HG03571 (cell line): Measurements from ENCODE around the gene DAGLA.
"Not testable (repeated sequence)": the region's sequence is repeated elsewhere in the genome, so short reads cannot be mapped to it uniquely, and the experiment has no call there.

ENCODE experiments used
- ATAC-seq: cut with Tn5 transposase; IDR thresholded peaks from one replicate; pipeline ENCODE4 v1.9.1; 2021; ENCODE audit not compliant: unreplicated experiment

The DAGLA gene

GRCh38 chr11:61659413-61660196 is 20.6 kb upstream of the DAGLA start:
- ATAC-seq: no peak

- not testable (repeated sequence) for ATAC-seq
Observed at GRCh38 chr11:61660997-61661396, 19.2 kb upstream of the DAGLA start.

- no peak for ATAC-seq
Observed at GRCh38 chr11:61666684-61667297, 13.4 kb upstream of the DAGLA start.

GRCh38 chr11:61667684-61668305 is 12.4 kb upstream of the DAGLA start:
- ATAC-seq: no peak

- no peak for ATAC-seq
Observed at GRCh38 chr11:61669417-61669816, 10.8 kb upstream of the DAGLA start.

GRCh38 chr11:61670626-61671025 is 9.6 kb upstream of the DAGLA start:
- no peak for ATAC-seq

GRCh38 chr11:61671527-61671926 is 8.7 kb upstream of the DAGLA start:
- ATAC-seq: no peak

- ATAC-seq: not testable (repeated sequence)
Observed at GRCh38 chr11:61673946-61674467, 6.2 kb upstream of the DAGLA start.

GRCh38 chr11:61675826-61676225 is 4.4 kb upstream of the DAGLA start:
- ATAC-seq: no peak

- no peak for ATAC-seq
Observed at GRCh38 chr11:61679296-61679695, 895 bp upstream of the DAGLA start.

- ATAC-seq: no peak
Observed at GRCh38 chr11:61680622-61681221, 531 bp downstream of the DAGLA start.

GRCh38 chr11:61682093-61682732 is 2.0 kb downstream of the DAGLA start:
- ATAC-seq: no peak

- no peak for ATAC-seq
Observed at GRCh38 chr11:61682906-61683675, 2.9 kb downstream of the DAGLA start.

GRCh38 chr11:61683961-61684869 is 4.0 kb downstream of the DAGLA start:
- ATAC-seq: no peak

- no peak for ATAC-seq
Observed at GRCh38 chr11:61684870-61685616, 4.9 kb downstream of the DAGLA start.

- ATAC-seq: no peak
Observed at GRCh38 chr11:61685617-61685967, 5.4 kb downstream of the DAGLA start.

GRCh38 chr11:61686066-61686465 is 5.9 kb downstream of the DAGLA start:
- no peak for ATAC-seq

GRCh38 chr11:61686469-61686868 is 6.3 kb downstream of the DAGLA start:
- ATAC-seq: no peak

GRCh38 chr11:61687420-61687819 is 7.2 kb downstream of the DAGLA start:
- no peak for ATAC-seq
